MM.1S (cell line): ENCODE measurements around the gene NDFIP2.

Experiments used
- DNase-seq: peaks from one replicate; pipeline ENCODE4 v3.0.0-alpha.2; 2015
- H2AFZ ChIP-seq: fragments of 300-600 bp; sonication (generic); 2 replicates; pipeline ENCODE4 v1.6.0; 2016; ENCODE audit warnings: antibody characterized with exemption, low read length
- H3F3A ChIP-seq: fragments of 300-600 bp; sonication (generic); 2 replicates; pipeline ENCODE4 v1.6.1; 2016; ENCODE audit warnings: mild to moderate bottlenecking, antibody characterized with exemption, low read length, moderate library complexity, mixed read lengths; ENCODE audit not compliant: insufficient read depth
- H3K27ac ChIP-seq: fragments of 300-600 bp; sonication (generic); 2 replicates; pipeline ENCODE4 v1.5.1; 2016; ENCODE audit warnings: mild to moderate bottlenecking, low read length
- H3K27me3 ChIP-seq: fragments of 300-600 bp; sonication (generic); replicated peaks from 2 replicates; pipeline ENCODE4 v1.6.0; 2016; ENCODE audit warnings: low read length; ENCODE audit not compliant: insufficient read depth
- H3K36me3 ChIP-seq: fragments of 300-600 bp; sonication (generic); replicated peaks from 2 replicates; pipeline ENCODE4 v1.6.1; 2016; ENCODE audit warnings: mild to moderate bottlenecking, low read length, mixed read lengths; ENCODE audit not compliant: insufficient read depth
- H3K4me1 ChIP-seq: fragments of 300-600 bp; sonication (generic); 2 replicates; pipeline ENCODE4 v1.6.1; 2016; ENCODE audit warnings: low read length, mixed read lengths
- H3K4me2 ChIP-seq: fragments of 300-600 bp; sonication (generic); 2 replicates; pipeline ENCODE4 v1.6.0; 2016; ENCODE audit warnings: low read depth, low read length
- H3K4me3 ChIP-seq: fragments of 300-600 bp; sonication (generic); 2 replicates; pipeline ENCODE4 v1.5.1; 2016; ENCODE audit warnings: low read length, mixed read lengths
- H3K79me2 ChIP-seq: fragments of 300-600 bp; sonication (generic); 2 replicates; pipeline ENCODE4 v1.6.1; 2016; ENCODE audit warnings: mixed run types, low read length, mixed read lengths
- H3K9ac ChIP-seq: fragments of 300-600 bp; sonication (generic); 2 replicates; pipeline ENCODE4 v1.6.1; 2016; ENCODE audit warnings: low read length, mixed read lengths
- H3K9me2 ChIP-seq: fragments of 300-600 bp; sonication (generic); replicated peaks from 2 replicates; pipeline ENCODE4 v1.6.1; 2016; ENCODE audit warnings: mild to moderate bottlenecking, low read length, mixed read lengths; ENCODE audit not compliant: insufficient read depth
- H3K9me3 ChIP-seq: fragments of 300-600 bp; sonication (generic); replicated peaks from 2 replicates; pipeline ENCODE4 v1.6.1; 2016; ENCODE audit warnings: mild to moderate bottlenecking, low read length, mixed read lengths; ENCODE audit not compliant: insufficient read depth
- H4K20me1 ChIP-seq: fragments of 300-600 bp; sonication (generic); 2 replicates; pipeline ENCODE4 v1.6.1; 2016; ENCODE audit warnings: mild to moderate bottlenecking, low read length, moderate library complexity, mixed read lengths; ENCODE audit not compliant: insufficient read depth
- EZH2 ChIP-seq: fragments of 300-600 bp; sonication (generic); optimal IDR thresholded peaks from 2 replicates; pipeline ENCODE3; 2017; ENCODE audit warnings: low read depth, mild to moderate bottlenecking, antibody characterized with exemption, low read length, mixed read lengths
- EZH2phosphoT487 ChIP-seq: fragments of 300-600 bp; sonication (generic); IDR thresholded peaks from 2 replicates; pipeline ENCODE4 v1.6.1; 2018; ENCODE audit warnings: antibody characterized with exemption, low read length
- TF ChIP-seq, protein P1 (sequence below): fragments of 300-600 bp; sonication (generic); IDR thresholded peaks from 2 replicates; pipeline ENCODE4 v1.5.1; 2016; ENCODE audit warnings: antibody characterized with exemption, low read length, mixed read lengths

Gene NDFIP2

DNA sequence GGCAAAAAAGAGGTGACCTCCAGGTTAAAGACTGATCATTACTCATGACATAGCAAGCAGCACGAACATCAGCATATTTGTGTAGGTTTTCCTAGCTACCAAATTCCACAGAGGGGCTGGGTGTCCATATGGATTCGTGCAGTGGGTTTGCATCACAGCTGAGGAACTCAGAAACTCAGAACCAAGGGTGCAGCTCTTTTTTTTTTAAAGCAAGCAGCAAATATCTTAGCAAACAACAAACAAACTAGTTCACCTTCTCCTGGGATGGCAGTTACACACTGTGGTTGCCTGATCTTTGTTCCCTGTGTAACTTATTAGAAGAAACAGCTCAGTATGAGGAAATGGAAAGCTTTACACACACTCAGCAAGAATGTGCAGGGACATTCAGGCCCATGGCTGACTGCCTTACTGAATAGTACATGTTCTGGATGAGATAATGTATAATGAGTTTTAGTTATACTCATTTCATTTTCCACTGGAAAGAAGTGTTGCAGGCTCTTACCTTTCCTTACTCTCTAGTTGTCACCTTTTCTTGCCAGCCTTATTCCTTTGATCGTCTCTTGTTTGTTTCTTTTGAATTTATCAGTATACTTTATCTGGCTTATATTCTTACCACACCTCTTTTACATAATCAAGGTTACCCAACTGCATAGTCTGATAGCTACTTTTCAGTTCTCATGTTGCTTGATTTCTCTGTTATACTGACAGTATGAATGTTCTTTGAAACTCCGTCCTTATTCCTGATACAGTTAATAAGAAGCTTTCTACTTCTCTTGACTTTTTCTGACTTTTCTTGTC, 4.3 kb downstream of the NDFIP2 start:
- no peaks in the 10 kb centered on the region for H3K4me1 ChIP-seq
- H2AFZ ChIP-seq = no peak overlapping the region
- H3K79me2 ChIP-seq = peaks cover 67% of the 10 kb centered on the region
- peaks cover 12% of the 10 kb centered on the region for H3F3A ChIP-seq
- H3K27ac ChIP-seq = no peak overlapping the region
- no peaks in the 10 kb centered on the region for H4K20me1 ChIP-seq
- no peaks in the 10 kb centered on the region for H3K9me2 ChIP-seq
- no peaks in the 10 kb centered on the region; the same call in 1 of the 2 replicates for H3K36me3 ChIP-seq
- H3K27me3 ChIP-seq = no peaks in the 10 kb centered on the region
- TF ChIP-seq EZH2 = no peak
- TF ChIP-seq, protein P1, sequence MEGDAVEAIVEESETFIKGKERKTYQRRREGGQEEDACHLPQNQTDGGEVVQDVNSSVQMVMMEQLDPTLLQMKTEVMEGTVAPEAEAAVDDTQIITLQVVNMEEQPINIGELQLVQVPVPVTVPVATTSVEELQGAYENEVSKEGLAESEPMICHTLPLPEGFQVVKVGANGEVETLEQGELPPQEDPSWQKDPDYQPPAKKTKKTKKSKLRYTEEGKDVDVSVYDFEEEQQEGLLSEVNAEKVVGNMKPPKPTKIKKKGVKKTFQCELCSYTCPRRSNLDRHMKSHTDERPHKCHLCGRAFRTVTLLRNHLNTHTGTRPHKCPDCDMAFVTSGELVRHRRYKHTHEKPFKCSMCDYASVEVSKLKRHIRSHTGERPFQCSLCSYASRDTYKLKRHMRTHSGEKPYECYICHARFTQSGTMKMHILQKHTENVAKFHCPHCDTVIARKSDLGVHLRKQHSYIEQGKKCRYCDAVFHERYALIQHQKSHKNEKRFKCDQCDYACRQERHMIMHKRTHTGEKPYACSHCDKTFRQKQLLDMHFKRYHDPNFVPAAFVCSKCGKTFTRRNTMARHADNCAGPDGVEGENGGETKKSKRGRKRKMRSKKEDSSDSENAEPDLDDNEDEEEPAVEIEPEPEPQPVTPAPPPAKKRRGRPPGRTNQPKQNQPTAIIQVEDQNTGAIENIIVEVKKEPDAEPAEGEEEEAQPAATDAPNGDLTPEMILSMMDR = no peak
- no peak for TF ChIP-seq EZH2phosphoT487
- no peak overlapping the region for H3K9ac ChIP-seq
- no peaks in the 10 kb centered on the region for H3K9me3 ChIP-seq
- no peak for DNase-seq
- H3K4me2 ChIP-seq = no peak overlapping the region
- no peak overlapping the region for H3K4me3 ChIP-seq

DNA sequence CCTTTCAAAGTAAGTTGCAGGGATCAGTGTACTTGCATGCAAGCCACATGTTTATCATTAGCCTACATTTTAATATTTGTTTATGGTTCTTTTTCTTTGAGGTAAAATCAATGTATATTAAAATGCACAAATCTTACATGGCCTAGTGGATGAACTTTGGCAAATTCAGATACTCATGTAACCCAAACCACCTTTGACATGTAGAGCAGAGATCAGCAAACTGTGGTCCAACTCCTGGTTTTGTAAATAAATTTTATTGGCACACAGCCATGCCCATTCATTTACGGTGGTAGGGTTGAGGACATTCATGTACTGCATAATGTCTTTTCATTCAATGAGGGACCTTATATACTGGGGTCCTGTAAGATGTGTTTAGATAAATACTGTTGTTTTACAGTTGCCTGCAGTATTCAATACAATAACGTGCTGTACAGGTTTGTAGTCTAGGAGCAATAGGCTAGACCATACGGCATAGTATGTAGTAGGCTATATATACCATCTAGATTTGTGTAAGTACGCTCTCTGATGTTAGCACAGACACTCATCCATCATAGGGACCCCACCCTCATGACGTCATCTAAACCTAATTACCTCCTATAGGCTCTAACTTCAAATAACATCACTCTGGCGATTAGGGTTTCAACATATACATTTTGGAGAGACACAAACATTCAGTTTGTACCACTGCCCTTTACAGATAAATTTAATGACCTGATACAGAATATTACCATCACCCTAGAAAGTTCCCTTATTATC, 5.7 kb downstream of the NDFIP2 start:
- Histone ChIP-seq H3K27me3 (no peaks in the 10 kb centered on the region), H3K36me3 (no peaks in the 10 kb centered on the region; the same call in 1 of the 2 replicates), H3K9me2 (no peaks in the 10 kb centered on the region), H3K79me2 (peaks cover 80% of the 10 kb centered on the region), H2AFZ (no peak overlapping the region), H3F3A (0 out of 2 replicates have a peak, but pooled peaks cover 2% of the 10 kb centered on the region), H3K9ac (no peak overlapping the region), H3K4me1 (no peaks in the 10 kb centered on the region), H3K4me2 (no peak overlapping the region), H3K9me3 (no peaks in the 10 kb centered on the region), H3K27ac (no peak overlapping the region), H3K4me3 (no peak overlapping the region), H4K20me1 (no peaks in the 10 kb centered on the region)
- no peak for TF ChIP-seq EZH2
- TF ChIP-seq EZH2phosphoT487 = no peak
- TF ChIP-seq, protein P1 = no peak
- DNase-seq = no peak

DNA sequence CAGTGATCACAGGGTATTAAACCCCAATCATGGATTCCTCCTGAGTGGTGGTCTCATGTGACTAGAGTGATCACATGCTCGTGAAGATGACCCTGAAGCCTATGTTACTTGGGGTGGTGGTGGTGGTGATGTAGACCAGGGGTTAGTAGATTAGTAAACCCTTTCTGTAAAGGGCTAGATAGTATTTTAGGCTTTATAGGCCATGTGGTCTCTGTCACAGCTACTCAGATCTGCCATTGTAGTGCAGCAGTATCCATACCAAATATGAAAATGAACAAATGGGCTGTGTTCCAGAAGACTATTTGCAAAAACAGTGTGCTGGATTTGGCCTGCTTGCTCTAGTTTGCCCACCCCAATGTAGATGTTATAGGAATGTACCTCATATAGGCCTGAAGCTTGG, 9.4 kb downstream of the NDFIP2 start:
- TF ChIP-seq, protein P1 = no peak
- TF ChIP-seq EZH2 (no peak), EZH2phosphoT487 (no peak)
- H3K27ac ChIP-seq = no peak overlapping the region
- no peak overlapping the region for H3K4me2 ChIP-seq
- no peak overlapping the region for H2AFZ ChIP-seq
- no peaks in the 10 kb centered on the region for H3F3A ChIP-seq
- 0 out of 2 replicates have a peak, but pooled peaks cover 3% of the 10 kb centered on the region for H3K4me1 ChIP-seq
- no peak for DNase-seq
- no peaks in the 10 kb centered on the region; the same call in 1 of the 2 replicates for H3K36me3 ChIP-seq
- no peak overlapping the region for H3K4me3 ChIP-seq
- no peaks in the 10 kb centered on the region for H3K9me3 ChIP-seq
- H3K79me2 ChIP-seq = peaks cover 85% of the 10 kb centered on the region
- H3K9me2 ChIP-seq = no peaks in the 10 kb centered on the region
- H4K20me1 ChIP-seq = no peaks in the 10 kb centered on the region
- H3K27me3 ChIP-seq = no peaks in the 10 kb centered on the region
- no peak overlapping the region for H3K9ac ChIP-seq
